ENCODE results near the gene GTF3C2.
"Not testable (repeated sequence)": the region's sequence is repeated elsewhere in the genome, so short reads cannot be mapped to it uniquely, and the experiment has no call there.

Gene GTF3C2

DNA sequence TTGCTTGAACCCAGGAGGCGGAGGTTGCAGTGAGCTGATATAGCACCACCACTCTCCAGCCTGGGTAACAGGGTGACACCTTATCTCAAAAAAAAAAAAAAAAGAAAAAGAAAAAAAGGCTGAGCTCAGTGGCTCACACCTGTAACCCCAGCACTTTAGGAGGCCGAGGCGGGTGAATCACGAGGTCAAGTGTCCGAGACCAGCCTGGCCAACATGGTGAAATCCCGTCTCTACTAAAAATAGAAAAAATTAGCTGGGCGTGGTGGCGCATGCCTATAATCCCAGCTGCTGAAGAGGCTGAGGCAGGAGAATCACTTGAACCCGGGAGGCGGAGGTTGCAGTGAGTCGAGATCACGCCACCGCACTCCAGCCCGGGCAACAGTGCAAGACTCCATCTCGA lies 36.7 kb downstream of the GTF3C2 start:
- not testable (repeated sequence) for DNase-seq

- DNase-seq: no peak
Observed at GRCh38 chr2:27316655-27317412, 39.7 kb downstream of the GTF3C2 start.

DNA sequence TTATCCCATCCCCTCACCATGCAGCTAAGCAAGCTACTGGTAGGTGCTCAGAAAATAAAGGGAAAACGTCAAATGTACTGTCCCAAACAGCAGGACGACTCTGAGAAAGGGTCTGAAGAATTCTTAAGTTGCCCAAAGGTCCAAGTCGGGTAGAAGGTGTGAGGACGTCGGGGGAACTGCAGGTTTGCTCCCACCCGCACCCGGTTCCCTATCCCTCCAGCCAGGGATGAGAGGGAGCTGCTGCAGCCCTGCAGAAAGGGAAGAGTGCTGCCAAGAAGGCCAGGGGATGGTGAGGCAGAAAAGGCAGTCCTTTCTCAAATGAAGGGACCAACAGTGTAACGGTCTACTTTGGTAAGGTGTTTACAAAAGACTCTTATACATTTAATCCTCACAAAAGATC lies 41.4 kb downstream of the GTF3C2 start:
- DNase-seq: no peak

DNA sequence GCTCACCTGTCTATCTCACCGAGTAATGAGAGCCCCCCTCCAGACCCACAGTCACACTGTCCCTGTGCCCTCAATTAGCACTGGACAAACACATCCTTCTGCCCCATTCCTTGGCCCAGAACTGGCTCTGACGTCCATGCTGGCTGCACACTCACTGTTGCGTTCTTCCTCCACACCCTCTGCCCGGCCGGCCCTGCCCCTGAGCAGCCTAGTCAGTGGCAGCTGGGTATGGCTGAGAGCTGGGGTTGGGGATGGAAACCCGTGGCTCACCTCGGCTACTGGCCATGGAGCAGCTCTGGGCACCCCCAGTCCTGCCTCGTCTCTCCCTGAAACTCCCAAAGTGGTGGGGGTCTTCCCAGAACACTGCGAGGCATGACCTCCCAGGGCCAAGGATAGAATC lies 41.9 kb downstream of the GTF3C2 start:
- no peak for DNase-seq

DNA sequence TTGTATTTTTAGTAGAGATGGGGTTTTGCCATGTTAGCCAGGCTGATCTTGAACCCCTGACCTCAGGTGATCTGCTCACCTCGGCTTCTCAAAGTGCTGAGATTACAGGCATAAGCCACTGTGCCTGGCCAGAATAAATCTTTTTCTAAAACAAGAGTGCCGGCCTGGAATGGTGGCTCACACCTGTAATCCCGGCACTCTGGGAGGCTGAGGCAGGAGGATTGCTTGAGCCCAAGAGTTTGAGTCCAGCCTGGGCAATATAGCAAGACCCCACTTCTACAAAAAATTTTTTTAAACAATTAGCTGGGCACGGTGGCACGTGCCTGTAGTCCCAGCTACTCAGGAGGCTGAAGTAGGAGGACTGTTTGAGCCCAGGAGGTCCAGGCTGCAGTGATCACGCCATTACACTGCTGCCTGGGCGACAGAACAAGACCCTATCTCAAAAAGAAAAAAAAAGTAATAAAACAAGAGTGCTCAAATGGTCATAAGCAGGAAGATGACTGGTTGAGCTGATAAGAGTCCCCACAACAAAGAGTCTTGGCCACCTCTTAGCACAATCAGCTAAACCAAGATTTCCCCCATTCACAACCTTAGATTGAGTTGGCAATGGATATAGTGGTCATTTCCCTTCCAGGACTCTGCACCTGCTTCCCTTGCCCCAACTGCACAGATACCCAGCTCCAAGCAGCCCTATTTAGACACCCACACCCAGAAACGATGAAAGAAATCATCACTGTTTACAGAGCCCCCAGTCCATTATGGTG lies 42.5 kb downstream of the GTF3C2 start:
- DNase-seq: no peak

GRCh38 chr2:27312152-27312551 lies 44.4 kb downstream of the GTF3C2 start:
- no peak for DNase-seq

DNA sequence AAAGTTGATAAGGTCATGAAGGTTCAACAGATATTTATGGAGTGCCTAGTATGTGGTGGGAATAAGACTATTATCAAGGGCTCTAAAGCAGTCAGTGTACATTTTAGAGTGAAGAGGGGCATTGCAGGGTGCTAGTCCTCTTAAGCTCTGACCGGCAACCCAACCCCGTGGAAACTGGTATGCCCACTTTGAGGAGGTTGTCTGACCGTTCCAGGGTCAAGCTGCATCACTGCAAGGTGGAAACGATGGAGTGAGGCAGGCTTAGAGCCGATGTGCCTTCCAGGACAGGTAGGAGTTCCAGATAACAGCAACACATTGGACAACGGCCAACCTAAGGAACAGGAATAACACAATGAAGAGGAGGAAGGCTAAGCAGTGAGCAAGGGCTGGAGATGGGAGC lies 46.9 kb downstream of the GTF3C2 start:
- DNase-seq: no peak

DNA sequence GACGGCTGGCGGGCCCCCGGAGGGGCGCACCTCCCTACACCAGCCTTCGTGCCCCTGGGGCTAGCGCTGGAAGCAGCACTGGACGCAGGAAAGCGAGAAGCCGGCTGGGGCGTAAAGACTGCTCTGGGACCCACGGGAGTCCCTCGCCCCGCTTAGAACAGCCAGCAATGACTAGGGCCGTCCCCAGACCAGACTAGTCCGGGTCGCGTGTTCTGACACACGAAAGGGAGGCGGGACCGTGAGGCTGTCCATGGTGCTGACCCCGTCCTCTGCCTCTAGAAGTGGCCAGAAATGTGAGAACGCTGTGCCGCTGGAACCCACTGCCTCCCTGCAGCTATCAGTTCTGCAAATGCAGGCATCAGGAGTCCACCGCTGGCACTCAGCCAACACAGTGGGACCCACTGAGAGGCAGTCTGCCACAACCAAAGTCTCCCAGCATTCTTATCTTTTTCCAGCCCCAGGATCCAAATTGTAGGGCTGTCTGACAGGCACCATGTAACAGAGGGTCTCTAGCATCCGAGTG lies 48.1 kb downstream of the GTF3C2 start, which contains the start of gene UCN:
TSS of gene UCN (minus strand) at position 87 of the 523 bp plus-strand sequence. CDS start 550 bp downstream, outside the sequence.
- no peak for DNase-seq

GRCh38 chr2:27307545-27308358 lies 48.8 kb downstream of the GTF3C2 start:
- DNase-seq: no peak

DNA sequence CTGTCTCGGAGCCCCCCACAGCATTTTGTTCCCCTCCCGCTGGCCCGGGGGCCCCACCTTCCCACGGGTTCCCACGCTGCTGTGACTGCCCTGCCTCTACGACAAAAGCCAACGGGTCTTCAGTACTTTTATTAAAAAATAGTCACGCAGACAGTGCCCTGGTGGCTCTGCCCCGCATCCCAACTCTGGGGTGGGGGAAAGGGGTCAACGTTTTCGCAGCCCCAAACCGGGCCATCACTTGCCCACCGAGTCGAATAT lies 49.3 kb downstream of the GTF3C2 start:
- no peak for DNase-seq

GRCh38 chr2:27306573-27307286 lies 49.8 kb downstream of the GTF3C2 start:
- DNase-seq: no peak

DNA sequence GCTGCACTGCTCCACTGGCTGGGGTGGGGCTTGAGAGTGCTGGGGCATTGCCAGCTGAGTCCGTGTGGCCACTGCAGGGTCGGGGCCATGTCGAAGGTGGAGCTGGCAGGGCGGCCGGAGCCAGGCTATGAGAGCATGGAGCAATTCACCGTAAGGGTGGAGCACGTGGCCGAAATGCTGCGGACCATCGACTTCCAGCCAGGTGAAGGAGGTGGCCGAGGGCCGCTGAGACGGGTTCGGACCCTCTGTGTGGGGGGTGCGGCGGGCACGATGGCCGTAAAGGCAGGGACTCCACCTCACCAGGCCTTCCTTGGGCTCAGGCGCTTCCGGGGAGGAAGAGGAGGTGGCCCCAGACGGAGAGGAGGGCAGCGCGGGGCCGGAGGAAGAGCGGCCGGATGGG lies 50.4 kb downstream of the GTF3C2 start:
- DNase-seq: no peak

GRCh38 chr2:27305516-27305915 lies 51.0 kb downstream of the GTF3C2 start:
- no peak for DNase-seq

GRCh38 chr2:27304488-27305240 lies 51.9 kb downstream of the GTF3C2 start:
- no peak for DNase-seq

DNA sequence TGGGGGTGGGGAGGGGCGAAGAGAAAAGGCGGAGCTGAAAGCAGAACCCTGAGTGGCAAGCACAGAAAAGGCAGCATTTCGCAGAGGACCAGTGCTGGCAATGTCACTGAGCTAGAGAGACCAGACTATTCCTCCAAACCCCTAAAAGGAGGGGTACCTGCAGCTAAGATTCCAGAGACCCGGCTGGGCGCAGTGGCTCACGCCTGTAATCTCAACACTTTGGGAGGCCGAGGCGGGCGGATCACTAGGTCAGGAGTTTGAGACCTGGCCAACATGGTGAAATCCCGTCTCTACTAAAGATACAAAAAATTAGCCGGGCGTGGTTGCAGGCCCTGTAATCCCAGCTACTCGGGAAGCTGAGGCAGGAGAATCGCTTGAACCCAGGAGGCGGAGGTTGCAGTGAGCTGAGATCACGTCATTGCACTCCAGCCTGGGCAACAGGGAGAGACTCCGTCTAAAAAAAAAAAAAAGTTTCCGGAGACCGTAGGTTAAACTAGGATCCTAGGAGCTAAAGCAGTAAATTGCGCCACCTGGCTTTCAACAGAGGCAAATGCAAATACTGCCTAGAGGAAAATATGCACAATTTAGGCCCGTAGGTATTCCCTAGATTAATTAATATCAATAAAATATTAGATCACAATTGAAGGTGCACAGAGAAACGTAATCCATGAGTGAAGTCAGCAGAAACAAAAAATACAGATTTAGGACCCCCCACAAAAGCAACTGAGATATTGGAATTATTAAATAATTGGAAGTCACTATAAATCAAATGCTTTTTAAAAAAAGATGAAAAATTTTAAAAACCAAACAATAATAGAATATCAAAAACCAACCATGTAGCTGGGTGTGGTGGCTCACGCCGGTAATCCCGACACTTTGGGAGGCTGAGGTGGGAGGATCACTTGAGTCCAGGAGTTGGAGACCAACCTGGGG lies 53.2 kb downstream of the GTF3C2 start:
- no peak for DNase-seq

DNA sequence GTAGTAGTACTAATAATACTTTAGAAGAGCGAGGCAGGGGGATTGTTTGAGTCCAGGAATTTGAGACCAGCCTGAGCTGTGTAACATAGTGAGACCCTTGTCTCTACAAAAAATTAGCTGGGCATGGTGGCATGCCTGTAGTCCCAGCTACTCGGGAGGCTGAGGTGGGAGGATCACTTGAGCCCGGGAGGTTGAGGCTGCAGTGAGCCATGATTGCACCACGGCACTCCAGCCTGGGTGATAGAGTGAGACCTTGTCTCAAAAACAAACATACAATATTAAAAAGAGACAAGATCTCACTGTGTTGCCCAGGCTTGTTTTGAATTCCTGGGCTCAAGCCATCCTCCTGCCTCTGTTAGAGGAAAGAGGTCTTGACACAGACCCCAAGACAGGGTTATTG lies 56.0 kb downstream of the GTF3C2 start:
- DNase-seq: not testable (repeated sequence)

DNA sequence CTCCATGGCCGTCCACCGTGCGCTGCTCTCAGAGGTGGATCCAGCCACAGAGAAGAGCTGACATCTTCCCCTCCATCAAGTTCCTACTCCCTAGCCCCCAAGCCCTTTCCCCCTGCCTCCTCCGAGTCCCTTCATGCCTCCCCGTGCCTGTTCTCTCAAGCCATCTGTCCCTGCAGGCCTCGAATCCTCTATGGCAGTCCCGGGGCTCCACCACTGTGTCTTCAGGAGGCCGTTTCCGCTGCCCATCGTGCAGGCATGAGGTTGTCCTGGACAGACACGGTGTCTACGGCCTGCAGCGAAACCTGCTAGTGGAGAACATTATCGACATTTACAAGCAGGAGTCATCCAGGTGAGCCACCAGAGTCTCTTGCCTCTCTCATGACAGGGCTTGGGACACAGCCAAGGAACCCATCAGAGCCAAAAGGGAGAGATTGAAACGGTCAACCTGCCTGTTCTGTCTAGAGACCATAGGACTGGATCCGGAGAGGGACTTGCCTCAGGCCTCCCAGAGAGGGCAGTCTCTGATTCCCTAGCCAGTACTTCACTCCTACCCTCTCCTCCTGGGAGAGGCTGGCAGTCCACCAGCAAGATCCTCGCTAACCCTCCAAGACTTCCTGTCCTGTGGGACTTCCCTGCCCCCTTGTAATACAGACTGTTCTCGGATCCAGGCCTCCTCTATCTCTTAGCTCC lies 58.0 kb downstream of the GTF3C2 start:
- DNase-seq: no peak

GRCh38 chr2:27297195-27297594 lies 59.4 kb downstream of the GTF3C2 start:
- no peak for DNase-seq

DNA sequence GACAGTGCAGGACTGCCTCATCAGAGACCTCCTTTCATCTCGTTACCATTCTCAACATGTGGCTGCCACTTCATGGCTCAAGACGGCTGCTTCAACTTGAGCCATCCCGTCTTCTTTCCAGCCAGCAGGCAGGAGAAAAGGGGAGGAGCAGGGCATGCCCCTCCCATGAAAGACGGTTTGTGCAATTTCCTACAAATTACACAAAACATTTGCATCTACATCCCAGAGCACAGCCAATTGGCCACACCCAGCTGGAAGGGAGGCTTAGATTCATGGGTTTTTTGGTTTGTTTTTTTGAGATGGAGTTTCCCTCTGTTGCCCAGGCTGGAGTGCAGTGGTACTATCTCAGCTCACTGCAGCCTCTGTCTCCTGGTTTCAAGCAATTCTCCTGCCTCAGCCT lies 60.1 kb downstream of the GTF3C2 start:
- DNase-seq: no peak

DNA sequence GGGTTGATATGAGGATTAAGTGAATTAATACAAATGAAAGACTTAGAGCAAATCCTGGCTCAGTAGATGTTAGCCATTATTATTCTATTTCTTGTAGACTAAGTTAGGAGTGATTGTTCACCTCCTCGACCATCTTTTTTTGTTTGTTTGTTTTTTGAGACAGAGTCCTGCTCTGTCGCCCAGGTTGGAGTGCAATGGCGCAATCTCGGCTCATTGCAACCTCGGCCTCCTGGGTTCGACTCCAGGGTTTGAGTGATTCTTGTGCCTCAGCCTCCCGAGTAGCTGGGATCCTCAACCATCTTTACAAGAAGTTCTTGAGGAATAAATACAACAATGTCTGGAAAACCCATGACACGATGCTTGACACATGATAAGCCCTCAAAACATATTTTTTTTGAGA lies 61.6 kb downstream of the GTF3C2 start:
- no peak for DNase-seq
